SKM-1 (cell line): ENCODE results near the gene RADX.
"Not testable (repeated sequence)": the region's sequence is repeated elsewhere in the genome, so short reads cannot be mapped to it uniquely, and the experiment has no call there.

ENCODE experiments used
- DNase-seq: peaks from one replicate; lab custom pipeline; 2025; ENCODE audit not compliant: unreplicated experiment; lab: John Stamatoyannopoulos, UW

The RADX gene, protein sequence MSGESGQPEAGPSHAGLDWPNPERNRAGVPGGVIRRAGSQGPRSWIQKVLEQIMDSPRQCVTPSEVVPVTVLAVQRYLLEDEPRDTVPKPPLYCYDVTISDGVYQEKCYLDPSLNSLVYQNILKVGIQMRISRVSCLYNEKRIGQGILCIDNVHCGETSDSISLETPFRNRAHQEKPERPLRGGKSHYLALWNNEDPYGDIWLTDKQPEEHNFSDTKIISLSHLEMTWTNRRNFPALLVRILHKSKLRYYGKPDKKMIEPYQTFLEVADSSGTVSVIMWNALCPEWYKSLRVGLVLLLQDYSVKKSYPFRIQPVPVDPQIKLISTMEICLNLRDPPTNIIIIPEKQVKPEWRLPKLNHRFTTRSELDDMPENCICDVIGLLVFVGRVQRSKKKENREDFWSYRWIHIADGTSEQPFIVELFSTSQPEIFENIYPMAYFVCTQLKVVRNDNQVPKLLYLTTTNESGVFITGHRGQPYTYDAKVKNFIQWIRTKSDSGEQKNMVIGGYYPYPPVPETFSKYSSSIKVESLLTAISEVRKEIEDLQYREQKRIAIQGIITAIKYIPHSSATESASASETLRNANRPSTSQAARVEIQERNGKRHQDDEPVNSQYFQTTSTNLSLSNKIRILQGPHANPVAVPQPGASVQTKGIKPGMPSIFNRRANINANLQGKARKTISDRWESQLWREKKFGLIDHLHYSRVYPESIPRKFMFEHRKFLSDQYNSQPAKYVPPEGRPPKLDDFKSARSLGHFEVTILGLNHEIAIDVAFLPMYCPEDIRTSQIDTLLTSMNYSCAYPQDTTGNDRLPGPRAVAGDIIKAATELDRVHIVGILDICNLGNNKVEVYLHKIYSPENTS

DNA sequence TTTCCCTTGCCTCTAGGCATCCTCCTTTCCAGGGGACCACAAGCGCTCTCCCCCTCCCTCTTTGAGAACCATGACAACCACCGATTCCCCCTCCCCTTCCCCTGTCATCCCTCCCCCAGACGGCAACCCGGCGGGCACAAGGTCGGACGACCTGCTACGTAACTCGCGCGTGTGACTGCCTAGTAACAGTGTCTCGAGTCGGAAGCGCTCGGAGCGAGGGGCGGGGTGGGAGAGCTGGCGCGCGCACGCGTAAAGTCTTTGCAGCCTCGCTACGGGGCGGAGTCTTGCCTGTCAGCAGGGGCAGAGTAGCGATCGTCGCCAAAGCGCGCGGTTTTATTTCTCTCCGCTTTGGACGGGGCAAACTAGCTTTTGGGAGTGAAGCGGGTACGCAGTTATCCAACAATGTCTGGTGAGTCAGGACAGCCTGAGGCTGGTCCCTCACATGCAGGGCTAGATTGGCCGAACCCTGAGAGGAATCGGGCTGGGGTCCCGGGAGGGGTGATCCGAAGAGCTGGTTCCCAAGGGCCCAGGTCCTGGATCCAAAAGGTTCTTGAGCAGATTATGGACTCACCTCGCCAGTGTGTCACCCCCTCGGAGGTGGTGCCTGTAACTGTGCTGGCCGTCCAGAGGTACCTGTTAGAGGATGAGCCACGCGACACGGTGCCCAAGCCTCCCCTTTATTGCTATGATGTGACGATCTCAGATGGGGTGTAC, at the start of gene RADX:
Gene RADX, plus strand, starts transcription at position 300 of the 714 bp plus-strand sequence. Its CDS starts 103 bp downstream, at position 403.
- DNase-seq, result peak; percentile 36

DNA sequence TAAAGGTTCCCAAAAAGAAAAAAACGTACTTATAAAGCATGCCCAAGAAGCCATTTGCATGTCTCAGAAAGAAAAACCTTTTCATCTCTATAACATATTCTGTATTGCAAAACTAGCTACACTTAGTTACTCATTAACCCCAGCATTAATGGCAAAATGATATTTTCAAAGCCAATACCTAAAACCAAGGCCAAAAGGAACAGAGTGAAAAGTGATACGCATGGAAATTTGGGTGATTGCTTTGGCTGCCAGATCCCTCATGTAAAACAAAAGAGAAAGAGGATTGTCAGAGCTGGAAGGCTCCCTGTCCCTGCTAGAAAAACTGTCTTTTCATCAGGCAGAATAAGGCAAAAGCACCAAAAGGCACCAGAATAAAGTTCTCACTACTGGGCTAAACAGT, 46.8 kb upstream of the RADX start:
- no peak for DNase-seq

DNA sequence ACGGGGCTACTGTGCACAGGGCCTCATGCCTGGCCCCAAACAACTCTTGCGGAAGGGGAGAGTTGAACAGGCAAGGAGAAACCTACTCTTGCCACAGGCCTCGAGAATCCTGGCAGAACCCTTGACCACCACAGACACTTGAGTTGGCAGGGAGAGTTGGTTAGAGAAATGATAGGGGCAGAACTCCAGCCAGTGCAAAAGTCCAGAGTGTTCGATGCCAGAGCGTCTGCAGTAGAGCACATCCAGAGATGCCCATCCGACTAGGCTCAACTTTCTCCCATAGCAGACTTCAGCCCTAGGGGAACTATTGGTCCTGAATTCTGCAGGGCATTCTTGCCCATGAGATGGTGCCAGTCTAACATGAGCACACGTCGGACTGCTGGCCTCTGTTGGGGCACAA, 45.4 kb upstream of the RADX start:
- DNase-seq, result no peak

DNA sequence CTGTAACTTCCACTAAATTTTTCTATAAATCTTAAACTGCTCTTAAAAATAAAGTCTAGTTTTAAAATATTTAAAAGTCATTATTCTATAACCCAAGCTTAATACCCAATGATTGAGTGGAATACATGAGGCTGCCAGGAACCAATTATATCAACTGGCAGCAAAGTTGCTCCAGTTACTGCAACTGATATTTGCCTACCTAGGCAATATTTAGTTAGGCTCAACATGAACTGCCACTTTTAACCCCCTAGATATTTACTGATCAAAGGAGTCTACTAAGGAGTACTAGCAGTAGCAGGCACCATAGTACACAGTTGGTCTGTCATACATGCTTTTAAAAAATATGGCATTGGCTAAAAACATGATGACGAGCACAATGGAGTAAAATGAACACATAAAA, 29.9 kb upstream of the RADX start:
- DNase-seq, result no peak

DNA sequence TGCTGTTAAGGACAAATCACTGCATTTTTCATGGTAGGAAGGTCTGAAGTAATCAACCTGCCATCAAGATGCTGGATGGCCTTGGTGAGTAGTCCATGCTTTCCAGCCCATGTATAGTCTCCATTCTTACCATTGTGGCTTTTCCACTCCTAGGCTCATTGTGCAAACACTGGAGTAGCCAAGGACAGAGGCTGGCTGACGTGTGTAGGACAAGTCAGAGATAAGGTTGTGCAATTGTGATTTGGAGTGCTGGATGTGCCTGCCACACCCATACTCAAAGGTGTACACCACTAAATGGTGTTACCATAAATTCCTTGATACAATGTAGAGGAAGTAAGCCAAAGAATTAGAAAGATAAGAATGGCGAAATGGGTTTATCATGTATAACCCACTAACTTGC, 26.3 kb upstream of the RADX start:
- DNase-seq, result no peak

DNA sequence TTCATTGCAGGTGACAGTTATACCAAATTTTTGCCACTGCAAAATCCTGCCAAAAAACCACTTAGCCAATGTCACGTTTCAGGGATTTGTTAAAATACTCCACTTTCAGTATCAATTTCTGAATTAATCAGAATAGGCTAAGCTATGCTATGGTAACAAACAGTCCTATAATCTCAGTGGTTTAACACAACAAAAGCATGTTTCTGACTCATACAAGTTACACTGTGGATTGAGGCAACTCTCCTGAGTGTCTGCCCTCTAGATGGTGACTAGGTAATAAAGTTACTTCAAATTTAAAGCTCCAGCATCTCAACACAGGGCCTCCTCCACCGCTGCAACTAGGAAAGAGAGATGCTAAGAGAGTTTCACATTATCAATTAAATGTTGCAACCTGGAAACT, 23.0 kb upstream of the RADX start:
- DNase-seq, result no peak

DNA sequence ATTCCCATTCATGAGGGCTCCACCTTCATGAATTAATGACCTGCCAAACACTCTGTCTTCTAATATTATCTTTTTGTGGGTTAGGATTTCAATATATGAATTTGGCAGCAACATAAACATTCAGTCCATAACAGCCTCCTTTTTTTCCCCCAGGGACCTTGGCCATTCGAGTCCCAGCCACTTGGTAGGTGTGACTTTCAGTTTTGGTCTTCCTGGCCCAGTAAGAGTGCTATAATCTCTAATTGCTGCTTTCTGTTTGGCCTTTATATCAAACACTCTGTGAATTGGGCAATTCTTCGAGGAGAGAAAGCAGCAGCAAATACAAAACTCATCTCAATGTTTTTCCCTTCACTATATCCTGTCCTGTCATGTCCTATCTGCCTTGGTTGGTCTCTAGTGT, 12.4 kb upstream of the RADX start:
- DNase-seq, result no peak

DNA sequence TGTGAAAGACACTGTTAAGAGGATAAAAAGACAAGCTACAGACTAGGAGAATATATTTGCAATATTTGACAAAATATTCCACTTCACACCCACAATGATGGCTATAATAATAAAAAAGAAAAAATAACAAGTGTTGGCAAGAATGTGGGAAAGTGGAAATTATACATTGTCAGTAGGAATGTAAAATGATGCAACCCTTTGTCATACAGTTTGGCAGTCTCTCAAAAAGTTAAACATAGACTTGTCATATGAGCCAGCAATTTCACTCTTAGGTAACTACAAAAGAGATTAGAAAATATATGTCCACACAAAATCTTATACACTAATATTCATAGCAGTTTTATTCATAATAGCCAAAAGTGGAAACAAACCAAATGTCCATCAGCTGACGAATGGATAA, 5.2 kb upstream of the RADX start:
- DNase-seq, result no peak

DNA sequence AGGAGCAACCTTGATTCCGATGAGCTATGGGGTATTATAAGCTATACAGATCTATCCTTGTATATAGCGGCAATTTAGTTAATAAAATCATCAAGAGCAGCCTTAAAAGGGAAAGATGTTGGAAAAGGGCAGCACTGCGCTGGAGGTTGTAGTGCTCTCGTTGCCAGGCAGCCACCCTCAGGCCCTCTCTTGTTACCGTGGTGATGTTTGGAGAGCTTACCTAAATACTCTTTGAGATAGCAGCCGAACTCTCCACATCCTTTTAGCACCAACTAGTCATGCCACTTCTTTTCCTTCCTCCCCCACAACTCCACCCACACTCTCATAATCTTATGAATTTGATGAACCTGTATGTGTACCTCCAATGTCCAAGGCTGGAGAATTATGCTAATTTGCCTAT, 3.8 kb upstream of the RADX start:
- no peak for DNase-seq

DNA sequence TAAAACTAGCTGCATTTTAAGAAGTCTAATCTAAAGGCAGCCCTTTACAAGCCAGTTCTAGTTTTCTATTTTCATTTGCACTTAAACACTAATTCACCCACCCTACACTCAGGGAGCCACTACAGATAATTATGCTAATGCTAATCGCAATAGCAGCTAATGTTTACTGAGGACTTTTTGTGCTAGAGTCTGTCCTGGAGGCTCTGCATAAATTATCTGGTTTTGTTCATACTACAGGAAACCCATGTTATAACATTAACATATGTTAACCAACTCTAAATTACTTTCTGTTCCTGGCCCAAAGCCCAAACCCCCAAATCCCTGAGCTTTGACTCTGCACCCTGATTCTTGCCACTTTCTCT, 480 bp upstream of the RADX start:
- DNase-seq, result no peak

DNA sequence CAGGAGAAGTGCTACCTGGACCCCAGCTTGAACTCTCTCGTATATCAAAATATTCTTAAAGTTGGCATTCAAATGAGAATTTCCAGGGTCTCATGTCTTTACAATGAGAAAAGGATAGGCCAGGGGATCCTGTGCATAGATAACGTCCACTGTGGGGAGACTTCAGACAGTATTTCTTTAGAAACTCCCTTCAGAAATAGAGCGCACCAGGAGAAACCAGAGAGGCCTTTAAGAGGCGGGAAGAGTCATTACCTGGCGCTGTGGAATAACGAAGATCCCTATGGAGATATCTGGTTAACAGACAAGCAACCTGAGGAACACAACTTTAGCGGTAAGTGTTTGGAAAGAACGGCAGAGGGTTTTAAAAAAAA, 600 bp downstream of the RADX start:
- no peak for DNase-seq

DNA sequence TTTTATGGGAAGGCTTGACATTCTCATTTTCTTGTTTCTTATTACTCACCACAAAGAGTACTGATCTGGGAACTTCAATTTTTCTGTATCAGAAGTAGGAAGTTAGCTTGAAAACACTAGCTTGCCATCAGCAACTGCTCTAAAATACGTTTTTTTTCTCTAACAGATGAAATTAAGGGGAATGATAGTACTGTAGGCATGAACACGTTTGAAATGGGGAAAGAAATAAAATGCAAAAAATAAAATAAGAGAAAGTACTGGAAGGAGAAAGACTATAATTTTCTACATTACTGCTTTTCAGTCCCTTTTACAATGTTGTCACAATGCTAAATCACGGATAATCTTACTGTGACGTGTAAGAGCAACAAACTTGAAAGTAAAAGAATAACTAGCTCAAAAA, 1.5 kb downstream of the RADX start:
- no peak for DNase-seq

DNA sequence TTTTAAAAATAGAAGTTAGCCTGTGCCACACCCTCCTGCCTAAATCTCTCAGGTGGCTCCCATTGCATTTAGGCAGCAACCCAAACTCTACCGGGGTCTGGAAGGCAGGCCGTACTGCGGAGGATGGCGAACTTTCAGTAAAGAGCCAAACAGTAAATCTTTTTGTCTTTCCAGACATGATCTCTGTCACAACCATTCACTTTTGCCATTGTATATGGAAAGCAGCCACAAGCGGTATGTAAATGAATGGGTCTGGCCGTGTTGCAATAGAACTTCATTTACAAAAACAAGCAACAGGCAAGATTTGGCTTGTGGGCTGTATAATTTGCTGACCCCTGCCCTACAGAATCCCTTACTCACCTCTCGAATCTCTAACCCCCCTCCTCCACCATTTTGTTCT, 3.3 kb downstream of the RADX start:
- DNase-seq, result no peak

DNA sequence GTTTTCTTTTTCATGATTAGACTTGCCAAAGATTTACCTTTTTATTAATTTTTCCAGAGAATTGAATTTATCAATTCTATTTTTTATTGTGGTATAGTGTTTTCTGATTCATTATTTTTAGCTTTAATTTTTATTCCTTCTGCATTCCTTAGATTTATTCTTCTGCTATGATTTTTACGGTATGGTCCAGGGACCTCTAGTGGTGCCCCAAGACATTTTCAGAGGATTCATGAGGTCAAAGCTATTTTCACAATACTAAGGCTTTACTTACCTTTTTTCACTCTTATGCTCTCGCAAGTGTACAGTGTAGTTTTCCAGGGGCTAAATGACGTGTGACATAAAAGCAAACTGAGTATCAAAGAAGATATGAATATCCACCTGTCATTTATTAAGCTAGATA, 8.0 kb downstream of the RADX start:
- no peak for DNase-seq

DNA sequence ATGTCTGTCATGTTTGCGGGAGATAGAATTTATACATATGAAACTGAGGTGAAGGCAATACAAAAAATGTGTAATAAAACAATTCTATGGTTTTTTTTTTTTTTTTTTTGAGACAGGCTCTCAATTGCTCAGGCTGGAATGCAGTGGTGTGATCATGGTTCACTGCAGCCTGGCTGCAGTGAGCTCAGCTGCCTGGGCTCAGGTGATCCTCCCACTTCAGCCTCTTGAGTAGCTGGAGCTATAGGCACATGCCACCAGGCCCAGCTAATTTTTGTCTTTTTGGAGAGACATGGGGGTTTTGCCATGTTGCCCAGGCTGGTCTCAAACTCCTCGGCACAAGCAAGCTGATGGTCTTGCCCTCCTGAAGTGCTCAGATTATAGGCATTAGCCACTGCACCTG, 10.1 kb downstream of the RADX start:
- DNase-seq, result no peak

DNA sequence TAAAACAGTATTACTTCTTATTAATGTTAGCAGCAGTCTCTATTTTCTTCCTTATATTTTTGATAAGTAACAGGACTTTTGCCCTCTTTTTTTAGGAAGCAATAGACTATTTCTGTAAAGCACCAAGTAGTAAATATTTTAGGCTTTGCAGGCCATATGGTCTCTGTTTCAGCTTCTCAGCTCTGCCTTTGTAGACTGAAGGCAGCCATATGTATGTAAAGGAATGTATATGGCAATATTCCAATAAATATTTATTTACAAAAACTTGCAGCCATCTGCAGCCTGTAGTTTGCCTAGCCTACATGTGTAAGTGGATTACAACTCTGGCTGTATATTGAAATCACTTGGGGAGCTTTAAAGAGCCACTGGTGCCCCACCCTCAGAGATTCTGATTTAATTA, 15.0 kb downstream of the RADX start:
- DNase-seq, result no peak

DNA sequence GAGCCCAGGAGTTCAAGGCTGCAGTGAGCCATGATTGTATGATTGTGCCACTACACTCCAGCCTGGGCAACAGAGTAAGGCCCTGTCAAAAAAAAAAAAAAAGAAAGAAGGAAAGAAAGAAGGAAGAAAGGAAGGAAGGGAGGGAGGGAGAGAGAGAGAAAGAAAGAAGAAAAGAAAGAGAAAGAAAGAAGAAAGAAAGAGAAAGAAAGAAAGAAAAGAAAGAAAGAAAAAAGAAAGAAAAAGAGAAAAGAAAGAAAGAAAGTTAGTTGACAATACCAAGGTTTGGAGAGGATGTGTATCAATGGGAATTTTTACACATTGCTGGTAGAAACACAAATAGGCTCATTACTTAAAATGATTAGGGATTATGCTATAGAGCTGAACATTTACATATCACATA, 19.8 kb downstream of the RADX start:
- no peak for DNase-seq

DNA sequence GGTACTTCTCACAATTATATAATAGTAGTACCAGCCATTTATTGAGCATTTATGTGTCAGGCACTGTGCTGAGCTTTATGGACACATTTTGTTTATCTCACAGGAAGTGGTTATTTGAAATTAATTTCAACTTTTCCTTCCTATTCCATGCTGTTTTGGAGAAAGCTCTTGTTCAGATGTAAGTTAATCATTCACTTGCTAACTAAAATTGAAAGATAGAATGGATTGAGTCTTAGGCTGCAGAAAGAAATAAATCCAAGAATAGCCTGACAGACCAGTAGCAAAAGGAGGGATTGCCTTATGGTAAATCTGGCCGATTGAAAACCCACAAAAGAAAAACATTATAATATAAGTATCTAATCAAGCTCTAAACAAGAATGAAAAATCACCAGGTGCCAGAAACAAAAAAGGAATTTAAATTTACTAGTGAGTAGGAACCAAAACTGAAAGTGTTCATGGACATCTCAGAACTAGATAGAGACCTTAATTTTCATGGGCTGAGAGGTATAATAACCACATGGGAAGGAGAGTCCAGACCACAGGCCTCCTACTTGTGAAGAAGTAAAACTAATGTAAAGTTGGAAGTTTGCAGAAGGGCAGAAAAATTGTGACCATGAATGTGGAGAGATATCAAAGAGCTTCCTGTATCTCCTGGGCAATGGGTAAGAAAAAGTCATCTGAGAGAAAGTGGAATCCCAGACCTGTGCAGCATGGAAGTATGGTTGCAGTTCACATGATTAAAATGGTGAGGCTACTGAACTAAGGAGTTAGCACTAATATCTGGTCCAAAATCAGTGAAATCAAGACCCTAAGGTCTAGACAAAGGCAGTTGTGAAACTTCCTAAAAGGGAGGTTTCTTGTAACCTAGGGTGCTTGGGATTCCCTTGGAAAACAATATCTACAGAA, 38.0 kb downstream of the RADX start:
- DNase-seq, result no peak

DNA sequence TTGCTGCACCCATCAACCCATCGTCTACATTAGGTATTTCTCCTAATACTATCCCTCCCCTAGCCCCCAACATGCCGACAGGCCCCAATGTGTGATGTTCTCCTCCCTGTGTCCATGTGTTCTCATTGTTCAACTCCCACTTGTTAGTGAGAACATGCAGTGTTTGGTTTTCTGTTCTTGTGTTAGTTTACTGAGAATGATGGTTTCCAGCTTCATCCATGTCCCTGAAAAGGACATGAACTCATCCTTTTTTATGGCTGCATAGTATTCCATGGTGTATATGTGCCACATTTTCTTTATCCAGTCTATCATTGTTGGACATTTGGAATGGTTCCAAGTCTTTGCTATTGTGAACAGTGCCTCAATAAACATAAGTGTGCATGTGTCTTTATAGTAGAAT, 41.8 kb downstream of the RADX start:
- DNase-seq, result not testable (repeated sequence)

DNA sequence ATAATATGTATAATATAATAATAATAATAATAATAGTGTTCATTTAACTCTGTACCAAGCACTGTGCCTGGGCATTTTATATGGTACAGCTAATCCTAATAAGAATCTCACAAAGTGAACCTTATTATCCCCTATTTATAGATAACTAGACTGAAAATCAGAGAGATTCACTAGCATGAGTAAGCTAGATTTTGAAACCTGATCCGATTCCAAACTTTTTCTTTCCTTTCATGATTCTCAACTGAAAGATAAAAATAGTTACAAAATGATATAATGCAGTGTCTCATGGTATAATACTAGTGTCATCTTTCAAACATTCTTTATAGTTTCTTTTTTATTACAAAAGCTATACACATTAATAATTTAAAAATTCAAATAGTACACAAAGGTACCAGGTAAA, 58.9 kb downstream of the RADX start:
- DNase-seq, result no peak

DNA sequence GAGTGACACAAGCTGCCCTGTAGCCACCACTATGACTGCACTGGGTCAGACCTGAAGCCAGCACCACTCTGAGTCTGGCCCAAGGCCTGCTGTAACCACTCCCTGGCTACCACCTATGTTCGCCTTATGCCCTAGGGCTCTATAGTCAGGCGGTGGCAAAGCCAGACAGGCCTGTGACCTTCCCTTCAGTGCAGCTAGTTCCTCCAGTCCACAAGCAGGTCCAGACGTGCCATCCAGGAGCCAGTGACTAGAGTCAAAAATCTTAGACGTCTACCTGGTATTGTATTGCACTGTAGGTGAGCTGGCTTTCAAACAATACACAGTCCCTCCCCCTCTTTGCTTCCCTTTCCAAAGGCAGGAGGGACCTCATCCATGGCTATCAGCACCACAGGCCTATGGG, 60.7 kb downstream of the RADX start:
- DNase-seq, result no peak
